ENCODE results near the gene PSMD11.
"Not testable (repeated sequence)": the region's sequence is repeated elsewhere in the genome, so short reads cannot be mapped to it uniquely, and the experiment has no call there.

The PSMD11 gene

DNA sequence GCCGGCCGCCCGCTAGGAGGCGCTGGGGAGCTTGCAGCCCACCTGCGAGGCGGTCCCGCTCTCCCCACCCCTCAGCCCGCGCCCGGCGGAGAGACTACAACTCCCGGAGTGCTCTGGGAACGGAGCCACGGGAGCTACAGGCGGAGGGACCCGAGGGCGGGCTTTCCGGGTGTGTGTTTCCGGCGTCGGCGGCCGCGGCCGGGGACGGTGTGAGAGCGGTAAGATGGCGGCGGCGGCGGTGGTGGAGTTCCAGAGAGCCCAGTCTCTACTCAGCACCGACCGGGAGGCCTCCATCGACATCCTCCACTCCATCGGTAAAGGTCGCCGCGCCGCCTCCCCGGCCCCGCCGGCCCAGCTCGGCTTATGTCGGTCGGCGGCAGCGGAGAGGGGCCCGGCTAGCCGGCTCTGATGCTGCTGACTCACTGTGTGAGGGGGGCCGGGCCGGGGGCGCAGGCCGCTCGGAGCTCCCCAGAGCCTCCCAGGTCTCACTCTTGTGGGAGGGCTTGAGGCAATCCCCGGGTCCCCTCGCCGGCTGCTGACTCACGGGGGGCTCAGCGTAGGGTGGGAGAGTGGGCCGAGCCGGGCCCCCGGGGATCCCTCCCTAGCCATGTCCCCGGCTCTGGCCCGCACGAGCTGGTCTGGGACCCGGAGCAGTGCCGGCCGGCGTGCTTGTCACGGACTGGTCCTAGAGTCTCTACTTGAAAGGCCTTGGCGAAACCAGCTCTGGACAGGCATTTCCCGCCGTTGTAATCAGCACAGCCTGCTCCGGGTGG, at the start of gene PSMD11:
TSS of gene PSMD11 (plus strand) at position 210 of the 773 bp plus-strand sequence. CDS start at position 224, 14 bp downstream.
- Histone ChIP-seq H3K79me2 (ENCODE audit: control insufficient read depth, insufficient read depth, low read length, unreplicated experiment) (peaks cover 49% of the 10 kb centered on the region), H3K4me3 (ENCODE audit: low read depth, low read length) (peak within 1 kb of the TSS; percentile 97), H3K36me3 (ENCODE audit: insufficient read depth, low read length) (peaks cover 20% of the 10 kb centered on the region), H3K27me3 (ENCODE audit: insufficient read depth, low read length) (no peaks in the 10 kb centered on the region), H3K4me1 (ENCODE audit: control insufficient read depth, insufficient read depth, low read length, unreplicated experiment) (peaks cover 17% of the 10 kb centered on the region), H3K27ac (ENCODE audit: low read depth, low read length) (peak within 1 kb of the TSS; percentile 86), H2AFZ (ENCODE audit: low read length, unreplicated experiment) (peak within 1 kb of the TSS; percentile 46)

DNA sequence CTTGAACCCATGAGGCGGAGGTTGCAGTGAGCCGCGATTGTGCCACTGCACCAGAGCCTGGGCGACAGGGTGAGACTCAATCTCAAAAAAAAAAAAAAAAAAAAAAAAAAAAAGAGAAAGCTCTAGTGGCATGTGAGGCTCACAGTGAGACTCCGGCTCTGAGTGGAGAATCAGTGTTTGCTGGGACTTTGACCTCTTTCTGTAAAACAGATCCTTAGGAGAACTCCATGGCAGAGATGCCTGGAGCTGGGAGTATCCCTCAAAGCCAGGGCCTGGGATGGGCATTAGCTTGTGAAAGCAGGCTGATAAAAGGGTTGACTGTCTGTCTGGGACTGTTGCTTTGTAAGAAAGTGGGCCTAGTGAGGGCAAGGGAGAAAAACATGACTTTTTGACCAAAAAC, 48.0 kb upstream of the PSMD11 start:
- Histone ChIP-seq H3K27me3 (ENCODE audit: insufficient read depth, low read length) (no peaks in the 10 kb centered on the region), H3K79me2 (ENCODE audit: control insufficient read depth, insufficient read depth, low read length, unreplicated experiment) (no peaks in the 10 kb centered on the region), H3K36me3 (ENCODE audit: insufficient read depth, low read length) (no peaks in the 10 kb centered on the region; the same call in 1 of the 2 replicates), H3K4me1 (ENCODE audit: control insufficient read depth, insufficient read depth, low read length, unreplicated experiment) (no peaks in the 10 kb centered on the region), H3K27ac (ENCODE audit: low read depth, low read length) (no peak overlapping the region), H3K4me3 (ENCODE audit: low read depth, low read length) (no peak overlapping the region), H2AFZ (ENCODE audit: low read length, unreplicated experiment) (no peak overlapping the region)

DNA sequence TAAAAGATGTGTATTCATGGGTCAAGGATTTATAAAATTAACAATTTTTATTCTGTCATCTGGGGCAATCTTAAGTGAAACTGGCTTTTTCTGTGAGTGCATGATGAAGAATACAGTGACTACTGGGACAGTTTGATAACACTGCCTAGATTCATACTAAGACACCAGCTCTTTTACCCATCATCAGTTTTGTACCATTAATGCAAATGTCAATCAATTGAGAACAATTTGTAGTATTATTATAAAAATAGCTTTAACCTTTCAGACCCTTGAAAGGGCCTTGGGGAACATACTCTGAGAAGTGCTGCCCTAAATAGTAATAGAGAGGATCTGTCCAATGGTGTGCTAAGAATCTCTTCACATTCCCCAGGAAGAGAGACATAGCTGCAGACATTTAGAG, 45.4 kb upstream of the PSMD11 start:
- Histone ChIP-seq H3K4me1 (ENCODE audit: control insufficient read depth, insufficient read depth, low read length, unreplicated experiment) (no peaks in the 10 kb centered on the region), H3K79me2 (ENCODE audit: control insufficient read depth, insufficient read depth, low read length, unreplicated experiment) (no peaks in the 10 kb centered on the region), H3K27me3 (ENCODE audit: insufficient read depth, low read length) (no peaks in the 10 kb centered on the region), H3K4me3 (ENCODE audit: low read depth, low read length) (no peak overlapping the region), H2AFZ (ENCODE audit: low read length, unreplicated experiment) (no peak overlapping the region), H3K36me3 (ENCODE audit: insufficient read depth, low read length) (no peaks in the 10 kb centered on the region), H3K27ac (ENCODE audit: low read depth, low read length) (no peak overlapping the region)

DNA sequence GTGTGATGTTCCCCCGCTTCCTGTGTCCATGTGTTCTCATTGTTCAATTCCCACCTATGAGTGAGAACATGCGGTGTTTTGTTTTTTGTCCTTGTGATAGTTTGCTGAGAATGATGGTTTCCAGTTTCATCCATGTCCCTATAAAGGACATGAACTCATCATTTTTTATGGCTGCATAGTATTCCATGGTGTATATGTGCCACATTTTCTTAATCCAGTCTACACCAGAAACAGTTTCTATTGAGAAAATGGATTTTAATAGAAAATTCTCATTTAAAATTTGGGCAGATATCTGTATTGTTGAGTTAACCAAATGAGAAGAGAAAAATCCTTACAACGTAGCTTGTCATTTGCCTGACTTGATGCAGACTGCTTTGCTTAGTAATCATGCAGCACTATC, 34.2 kb upstream of the PSMD11 start:
- not testable (repeated sequence) for H3K36me3 ChIP-seq (ENCODE audit: insufficient read depth, low read length); H3K4me1 ChIP-seq (ENCODE audit: control insufficient read depth, insufficient read depth, low read length, unreplicated experiment); H3K27me3 ChIP-seq (ENCODE audit: insufficient read depth, low read length); H3K79me2 ChIP-seq (ENCODE audit: control insufficient read depth, insufficient read depth, low read length, unreplicated experiment); H3K27ac ChIP-seq (ENCODE audit: low read depth, low read length); H3K4me3 ChIP-seq (ENCODE audit: low read depth, low read length); H2AFZ ChIP-seq (ENCODE audit: low read length, unreplicated experiment)

DNA sequence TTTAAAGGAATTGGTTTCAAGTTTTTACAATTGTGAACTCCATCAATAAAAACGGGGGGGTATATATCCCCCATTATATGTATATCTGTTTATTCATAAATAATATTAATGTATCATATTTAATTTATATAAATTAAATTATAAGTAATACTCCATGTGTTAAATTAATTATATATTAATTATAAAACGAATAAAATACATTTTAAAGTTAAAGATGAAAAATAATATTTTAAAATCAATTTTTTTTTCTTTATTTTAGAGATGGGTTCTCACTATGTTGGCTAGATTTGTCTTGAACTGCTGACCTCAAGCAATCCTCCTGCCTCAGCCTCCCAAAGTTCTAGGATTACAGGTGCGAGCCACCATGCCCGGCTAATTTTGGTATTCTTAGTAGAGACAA, 17.4 kb upstream of the PSMD11 start:
- Histone ChIP-seq H2AFZ (ENCODE audit: low read length, unreplicated experiment) (no peak overlapping the region), H3K27ac (ENCODE audit: low read depth, low read length) (no peak overlapping the region), H3K79me2 (ENCODE audit: control insufficient read depth, insufficient read depth, low read length, unreplicated experiment) (no peaks in the 10 kb centered on the region), H3K4me3 (ENCODE audit: low read depth, low read length) (no peak overlapping the region), H3K27me3 (ENCODE audit: insufficient read depth, low read length) (no peaks in the 10 kb centered on the region), H3K36me3 (ENCODE audit: insufficient read depth, low read length) (no peaks in the 10 kb centered on the region), H3K4me1 (ENCODE audit: control insufficient read depth, insufficient read depth, low read length, unreplicated experiment) (no peaks in the 10 kb centered on the region)

DNA sequence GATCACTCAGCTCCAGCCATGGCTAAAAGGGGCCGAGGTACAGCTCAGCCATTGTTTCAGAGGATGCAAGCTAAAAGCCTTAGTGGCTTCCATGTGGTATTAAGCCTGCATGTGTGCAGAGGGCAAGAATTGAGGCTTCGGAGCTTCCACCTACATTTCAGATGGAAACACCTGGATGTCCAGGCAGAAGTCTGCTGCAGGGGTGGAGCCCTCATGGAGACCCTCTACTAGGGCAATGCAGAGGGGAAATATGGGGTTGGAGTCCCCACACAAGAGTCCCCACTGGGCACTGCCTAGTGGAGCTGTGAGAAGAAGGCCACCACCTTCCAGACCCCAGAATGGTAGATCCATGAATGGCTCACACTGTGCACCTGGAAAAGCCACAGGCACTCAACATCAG, 14.7 kb upstream of the PSMD11 start:
- H3K36me3 ChIP-seq (ENCODE audit: insufficient read depth, low read length), result no peaks in the 10 kb centered on the region
- H3K4me1 ChIP-seq (ENCODE audit: control insufficient read depth, insufficient read depth, low read length, unreplicated experiment), result no peaks in the 10 kb centered on the region
- H2AFZ ChIP-seq (ENCODE audit: low read length, unreplicated experiment), result no peak overlapping the region
- H3K79me2 ChIP-seq (ENCODE audit: control insufficient read depth, insufficient read depth, low read length, unreplicated experiment), result no peaks in the 10 kb centered on the region
- no peak overlapping the region for H3K4me3 ChIP-seq (ENCODE audit: low read depth, low read length)
- no peaks in the 10 kb centered on the region for H3K27me3 ChIP-seq (ENCODE audit: insufficient read depth, low read length)
- H3K27ac ChIP-seq (ENCODE audit: low read depth, low read length), result no peak overlapping the region

DNA sequence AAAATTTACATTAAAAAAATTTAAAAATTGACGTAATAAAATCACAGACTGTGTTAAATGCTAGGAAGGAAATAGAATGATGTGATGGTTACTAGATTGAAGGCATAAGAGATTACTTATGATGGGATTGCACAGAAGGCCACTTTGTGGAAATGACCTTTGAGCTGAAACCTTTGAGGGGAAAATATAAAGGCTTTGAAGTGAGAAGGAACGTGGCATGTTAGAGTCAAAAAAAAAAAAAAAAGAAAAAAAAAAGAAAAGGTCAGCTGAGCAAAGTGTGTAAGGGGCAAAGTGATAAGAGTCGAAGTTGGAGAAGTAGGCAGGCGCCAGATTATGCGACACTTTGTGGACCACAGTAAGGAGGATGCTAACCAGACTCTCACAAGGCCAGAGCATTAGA, 3.6 kb upstream of the PSMD11 start:
- peaks cover 14% of the 10 kb centered on the region for H3K79me2 ChIP-seq (ENCODE audit: control insufficient read depth, insufficient read depth, low read length, unreplicated experiment)
- no peak overlapping the region for H3K4me3 ChIP-seq (ENCODE audit: low read depth, low read length)
- H3K4me1 ChIP-seq (ENCODE audit: control insufficient read depth, insufficient read depth, low read length, unreplicated experiment), result no peaks in the 10 kb centered on the region
- H3K27me3 ChIP-seq (ENCODE audit: insufficient read depth, low read length), result no peaks in the 10 kb centered on the region
- no peaks in the 10 kb centered on the region for H3K36me3 ChIP-seq (ENCODE audit: insufficient read depth, low read length)
- no peak overlapping the region for H2AFZ ChIP-seq (ENCODE audit: low read length, unreplicated experiment)
- H3K27ac ChIP-seq (ENCODE audit: low read depth, low read length), result no peak overlapping the region

DNA sequence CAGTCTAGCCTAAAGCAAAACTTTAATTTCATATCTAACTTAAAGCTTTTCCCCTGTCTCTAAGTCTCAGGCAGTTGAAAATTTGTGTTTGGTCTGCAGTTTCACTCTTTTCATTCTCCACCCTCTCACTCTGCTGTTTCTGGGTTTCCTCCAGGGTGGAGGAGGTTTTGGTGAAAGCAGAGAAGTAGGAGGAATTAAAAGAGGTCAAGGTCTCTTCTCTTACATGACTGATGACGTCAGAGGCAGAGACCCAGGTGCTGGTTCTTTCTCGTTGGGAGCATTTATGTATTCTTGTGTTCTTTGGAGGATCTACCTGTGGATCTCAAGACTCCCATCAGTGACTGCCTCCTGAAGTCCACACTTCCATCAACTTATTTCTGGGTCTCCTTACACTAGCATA, 2.4 kb upstream of the PSMD11 start:
- no peak overlapping the region for H3K4me3 ChIP-seq (ENCODE audit: low read depth, low read length)
- no peaks in the 10 kb centered on the region for H3K27me3 ChIP-seq (ENCODE audit: insufficient read depth, low read length)
- no peak overlapping the region for H2AFZ ChIP-seq (ENCODE audit: low read length, unreplicated experiment)
- H3K27ac ChIP-seq (ENCODE audit: low read depth, low read length), result no peak overlapping the region
- peaks cover 10% of the 10 kb centered on the region for H3K4me1 ChIP-seq (ENCODE audit: control insufficient read depth, insufficient read depth, low read length, unreplicated experiment)
- peaks cover 7% of the 10 kb centered on the region; the same call in 1 of the 2 replicates for H3K36me3 ChIP-seq (ENCODE audit: insufficient read depth, low read length)
- H3K79me2 ChIP-seq (ENCODE audit: control insufficient read depth, insufficient read depth, low read length, unreplicated experiment), result peaks cover 25% of the 10 kb centered on the region

DNA sequence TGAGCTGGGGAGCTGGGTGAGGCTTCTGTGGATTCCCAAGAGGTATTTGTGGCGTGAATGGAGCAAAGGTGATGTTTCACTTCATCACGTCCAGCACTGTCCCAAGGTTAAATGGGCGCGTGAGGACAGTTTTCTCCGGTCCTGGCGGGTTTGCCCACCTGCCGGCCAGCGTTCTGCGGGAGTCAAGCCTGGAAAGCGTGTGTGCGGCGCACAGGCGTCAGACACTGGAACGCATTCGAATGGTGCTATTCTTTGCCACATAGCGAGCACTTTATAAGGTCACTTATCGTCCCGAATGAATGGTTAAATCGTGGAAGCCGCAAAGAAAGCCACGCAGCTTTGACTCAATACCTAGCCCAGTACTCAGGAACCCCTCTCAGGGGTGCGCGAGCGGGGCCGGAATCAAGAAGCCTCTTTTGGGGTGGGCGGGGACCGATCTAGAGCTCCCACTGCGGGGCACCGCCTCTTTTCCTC, 446 bp upstream of the PSMD11 start:
- H3K27me3 ChIP-seq (ENCODE audit: insufficient read depth, low read length), result no peaks in the 10 kb centered on the region
- no peak overlapping the region for H3K27ac ChIP-seq (ENCODE audit: low read depth, low read length)
- H3K79me2 ChIP-seq (ENCODE audit: control insufficient read depth, insufficient read depth, low read length, unreplicated experiment), result peaks cover 43% of the 10 kb centered on the region
- peaks cover 17% of the 10 kb centered on the region for H3K4me1 ChIP-seq (ENCODE audit: control insufficient read depth, insufficient read depth, low read length, unreplicated experiment)
- peaks cover 17% of the 10 kb centered on the region for H3K36me3 ChIP-seq (ENCODE audit: insufficient read depth, low read length)
- H3K4me3 ChIP-seq (ENCODE audit: low read depth, low read length), result peak overlapping the region; percentile 97
- peak overlapping the region; percentile 46 for H2AFZ ChIP-seq (ENCODE audit: low read length, unreplicated experiment)

DNA sequence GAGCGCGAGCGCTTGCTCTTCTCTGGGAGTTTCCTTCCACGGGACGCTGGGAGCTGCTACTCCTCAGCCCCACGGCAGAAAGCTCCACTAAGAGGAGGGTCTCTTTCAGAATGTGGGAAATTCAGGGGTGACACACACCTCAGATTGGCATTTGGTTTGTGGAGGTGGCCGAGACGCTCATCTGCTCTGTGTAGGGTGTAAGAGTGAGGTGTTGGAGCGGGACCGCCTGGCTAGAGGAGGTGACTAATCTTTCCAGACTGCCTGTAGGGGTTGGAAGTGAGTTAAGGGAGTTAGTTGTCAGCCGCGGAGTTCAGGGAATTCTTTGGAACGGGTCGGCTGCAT, 735 bp downstream of the PSMD11 start:
- peaks cover 55% of the 10 kb centered on the region for H3K79me2 ChIP-seq (ENCODE audit: control insufficient read depth, insufficient read depth, low read length, unreplicated experiment)
- peak overlapping the region; percentile 86 for H3K27ac ChIP-seq (ENCODE audit: low read depth, low read length)
- H3K36me3 ChIP-seq (ENCODE audit: insufficient read depth, low read length), result peaks cover 24% of the 10 kb centered on the region
- peak overlapping the region; percentile 97 for H3K4me3 ChIP-seq (ENCODE audit: low read depth, low read length)
- peaks cover 17% of the 10 kb centered on the region for H3K4me1 ChIP-seq (ENCODE audit: control insufficient read depth, insufficient read depth, low read length, unreplicated experiment)
- peak overlapping the region; percentile 44 for H2AFZ ChIP-seq (ENCODE audit: low read length, unreplicated experiment)
- no peaks in the 10 kb centered on the region for H3K27me3 ChIP-seq (ENCODE audit: insufficient read depth, low read length)

DNA sequence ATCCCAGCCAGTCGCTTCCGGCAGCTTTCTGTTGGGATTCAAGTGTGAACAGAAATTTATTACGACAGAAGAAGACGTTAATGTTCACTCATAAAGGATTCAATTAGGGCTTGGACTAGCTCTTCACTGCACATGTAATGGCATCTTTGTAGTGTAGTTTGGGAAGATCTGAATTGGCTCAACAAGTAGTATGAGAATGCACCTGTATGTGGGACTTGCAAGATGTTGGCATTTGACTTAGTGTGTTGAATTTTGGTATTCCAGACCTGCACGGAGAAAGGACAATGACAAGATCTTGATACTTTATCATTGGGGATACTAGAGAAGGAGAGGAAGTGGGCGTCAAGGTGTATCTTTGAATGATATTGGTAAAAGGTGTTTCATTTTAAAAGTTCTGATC, 1.2 kb downstream of the PSMD11 start:
- Histone ChIP-seq H3K27me3 (ENCODE audit: insufficient read depth, low read length) (no peaks in the 10 kb centered on the region), H3K79me2 (ENCODE audit: control insufficient read depth, insufficient read depth, low read length, unreplicated experiment) (peaks cover 58% of the 10 kb centered on the region), H3K4me3 (ENCODE audit: low read depth, low read length) (peak overlapping the region; percentile 97), H3K27ac (ENCODE audit: low read depth, low read length) (peak overlapping the region; percentile 86), H3K36me3 (ENCODE audit: insufficient read depth, low read length) (peaks cover 24% of the 10 kb centered on the region), H2AFZ (ENCODE audit: low read length, unreplicated experiment) (no peak overlapping the region), H3K4me1 (ENCODE audit: control insufficient read depth, insufficient read depth, low read length, unreplicated experiment) (peaks cover 17% of the 10 kb centered on the region)

All from ACC112 (cell line).